BLaER1 (cell line): Measurements from ENCODE around the gene PLEKHO2.

Experiments
- H3K27ac ChIP-seq: shearing (Covaris generic); formaldehyde crosslinking; 2 replicates; pipeline ENCODE4 v1.8.1; 2022
- H3K27me3 ChIP-seq: shearing (Covaris generic); formaldehyde crosslinking; 2 replicates; pipeline ENCODE4 v1.8.1; 2022
- H3K36me3 ChIP-seq: shearing (Covaris generic); formaldehyde crosslinking; 2 replicates; pipeline ENCODE4 v1.8.1; 2022
- H3K4me1 ChIP-seq: shearing (Covaris generic); formaldehyde crosslinking; 2 replicates; pipeline ENCODE4 v1.8.1; 2022
- H3K4me2 ChIP-seq: shearing (Covaris generic); formaldehyde crosslinking; 2 replicates; pipeline ENCODE4 v1.8.1; 2022
- H3K4me3 ChIP-seq: shearing (Covaris generic); formaldehyde crosslinking; 2 replicates; pipeline ENCODE4 v1.8.1; 2022
- H3K9ac ChIP-seq: shearing (Covaris generic); formaldehyde crosslinking; 2 replicates; pipeline ENCODE4 v1.8.1; 2022
- H3K9me3 ChIP-seq: shearing (Covaris generic); formaldehyde crosslinking; 2 replicates; pipeline ENCODE4 v1.8.1; 2022
- H4K20me1 ChIP-seq: shearing (Covaris generic); formaldehyde crosslinking; 2 replicates; pipeline ENCODE4 v1.8.1; 2022
- Cebpa-rat ChIP-seq: shearing (Covaris generic); IDR thresholded peaks from 2 replicates; pipeline ENCODE4 v1.8.1; 2022

PLEKHO2 gene

GRCh38 chr15:64907991-64908390 is 66.3 kb downstream of the PLEKHO2 start:
- no peak overlapping the region for H3K4me3 ChIP-seq
- TF ChIP-seq Cebpa-rat = no peak
- peaks cover 32% of the 10 kb centered on the region for H3K4me1 ChIP-seq
- no peaks in the 10 kb centered on the region for H3K36me3 ChIP-seq
- no peaks in the 10 kb centered on the region for H3K27me3 ChIP-seq
- H3K9me3 ChIP-seq = no peaks in the 10 kb centered on the region
- no peak overlapping the region for H3K4me2 ChIP-seq
- no peaks in the 10 kb centered on the region for H4K20me1 ChIP-seq
- no peak overlapping the region for H3K27ac ChIP-seq
- H3K9ac ChIP-seq = no peak overlapping the region

GRCh38 chr15:64909546-64909945 is 67.8 kb downstream of the PLEKHO2 start:
- Histone ChIP-seq H3K9ac (no peak overlapping the region), H3K4me3 (no peak overlapping the region), H3K36me3 (no peaks in the 10 kb centered on the region), H3K27me3 (no peaks in the 10 kb centered on the region), H3K4me1 (peaks cover 31% of the 10 kb centered on the region), H3K4me2 (no peak overlapping the region), H3K9me3 (no peaks in the 10 kb centered on the region), H4K20me1 (no peaks in the 10 kb centered on the region), H3K27ac (no peak overlapping the region)
- TF ChIP-seq Cebpa-rat = no peak

- Histone ChIP-seq H3K9me3 (no peaks in the 10 kb centered on the region), H3K4me2 (peak within 1 kb of the TSS; percentile 89), H3K27me3 (no peaks in the 10 kb centered on the region), H3K9ac (peak within 1 kb of the TSS; percentile 59), H4K20me1 (no peaks in the 10 kb centered on the region), H3K4me1 (peaks cover 34% of the 10 kb centered on the region), H3K36me3 (no peaks in the 10 kb centered on the region), H3K27ac (0 out of 2 replicates have a peak within 1 kb of the TSS, but pooled peaks have one; percentile 14), H3K4me3 (peak within 1 kb of the TSS; percentile 70)
- TF ChIP-seq Cebpa-rat = no peak
Observed at GRCh38 chr15:64911311-64912186, 69.8 kb downstream of the PLEKHO2 start, which contains the start of gene ANKDD1A. Gene ANKDD1A, plus strand, starts transcription at chr15:64911902. Its CDS starts 29 bp downstream, at chr15:64911931.

- peak overlapping the region; percentile 89 for H3K4me2 ChIP-seq
- H3K27ac ChIP-seq = no peak overlapping the region
Observed at GRCh38 chr15:64912379-64913325, 70.9 kb downstream of the PLEKHO2 start.

GRCh38 chr15:64915518-64916227 is 74.0 kb downstream of the PLEKHO2 start:
- Histone ChIP-seq H3K4me2 (peak overlapping the region; percentile 11; the same call in 1 of the 2 replicates), H3K9ac (no peak overlapping the region), H3K36me3 (no peaks in the 10 kb centered on the region), H3K27ac (no peak overlapping the region), H3K4me3 (no peak overlapping the region), H3K4me1 (peaks cover 41% of the 10 kb centered on the region), H3K27me3 (no peaks in the 10 kb centered on the region), H3K9me3 (no peaks in the 10 kb centered on the region), H4K20me1 (no peaks in the 10 kb centered on the region)
- no peak for TF ChIP-seq Cebpa-rat

More at GRCh38 chr15:64912379-64913325, 70.9 kb downstream of the PLEKHO2 start:
- Histone ChIP-seq H3K9me3 (no peaks in the 10 kb centered on the region), H3K9ac (no peak overlapping the region), H4K20me1 (no peaks in the 10 kb centered on the region), H3K4me1 (peaks cover 43% of the 10 kb centered on the region), H3K36me3 (no peaks in the 10 kb centered on the region), H3K27me3 (no peaks in the 10 kb centered on the region), H3K4me3 (no peak overlapping the region)
- TF ChIP-seq Cebpa-rat = no peak

GRCh38 chr15:64916365-64916764 is 74.7 kb downstream of the PLEKHO2 start:
- peak overlapping the region; percentile 28; the same call in 1 of the 2 replicates for H3K27ac ChIP-seq
- H4K20me1 ChIP-seq = no peaks in the 10 kb centered on the region
- H3K9ac ChIP-seq = no peak overlapping the region
- peaks cover 35% of the 10 kb centered on the region for H3K4me1 ChIP-seq
- H3K4me3 ChIP-seq = no peak overlapping the region
- H3K4me2 ChIP-seq = peak overlapping the region; percentile 46
- no peaks in the 10 kb centered on the region for H3K27me3 ChIP-seq
- TF ChIP-seq Cebpa-rat = no peak
- H3K9me3 ChIP-seq = no peaks in the 10 kb centered on the region
- no peaks in the 10 kb centered on the region for H3K36me3 ChIP-seq

GRCh38 chr15:64917211-64917610 is 75.5 kb downstream of the PLEKHO2 start:
- Histone ChIP-seq H3K9me3 (no peaks in the 10 kb centered on the region), H3K36me3 (no peaks in the 10 kb centered on the region), H3K27me3 (no peaks in the 10 kb centered on the region), H4K20me1 (no peaks in the 10 kb centered on the region), H3K27ac (no peak overlapping the region), H3K9ac (no peak overlapping the region), H3K4me1 (peaks cover 29% of the 10 kb centered on the region), H3K4me2 (peak overlapping the region; percentile 46), H3K4me3 (no peak overlapping the region)
- no peak for TF ChIP-seq Cebpa-rat
